KBM-7 (cell line): ENCODE results near the gene ACE.

ENCODE experiments used
- DNase-seq: peaks from one replicate; pipeline ENCODE4 v3.0.0-alpha.2; 2015
- in situ Hi-C: fragments of 300-500 bp; cut with MboI; formaldehyde crosslinking; loops from 2 replicates; pipeline ENCODE4 v1.14.3; 2020; ENCODE audit warnings: low sequenced_read_pairs, low pct_unique_long_range_greater_than_20kb, mixed read lengths

ACE gene

DNA sequence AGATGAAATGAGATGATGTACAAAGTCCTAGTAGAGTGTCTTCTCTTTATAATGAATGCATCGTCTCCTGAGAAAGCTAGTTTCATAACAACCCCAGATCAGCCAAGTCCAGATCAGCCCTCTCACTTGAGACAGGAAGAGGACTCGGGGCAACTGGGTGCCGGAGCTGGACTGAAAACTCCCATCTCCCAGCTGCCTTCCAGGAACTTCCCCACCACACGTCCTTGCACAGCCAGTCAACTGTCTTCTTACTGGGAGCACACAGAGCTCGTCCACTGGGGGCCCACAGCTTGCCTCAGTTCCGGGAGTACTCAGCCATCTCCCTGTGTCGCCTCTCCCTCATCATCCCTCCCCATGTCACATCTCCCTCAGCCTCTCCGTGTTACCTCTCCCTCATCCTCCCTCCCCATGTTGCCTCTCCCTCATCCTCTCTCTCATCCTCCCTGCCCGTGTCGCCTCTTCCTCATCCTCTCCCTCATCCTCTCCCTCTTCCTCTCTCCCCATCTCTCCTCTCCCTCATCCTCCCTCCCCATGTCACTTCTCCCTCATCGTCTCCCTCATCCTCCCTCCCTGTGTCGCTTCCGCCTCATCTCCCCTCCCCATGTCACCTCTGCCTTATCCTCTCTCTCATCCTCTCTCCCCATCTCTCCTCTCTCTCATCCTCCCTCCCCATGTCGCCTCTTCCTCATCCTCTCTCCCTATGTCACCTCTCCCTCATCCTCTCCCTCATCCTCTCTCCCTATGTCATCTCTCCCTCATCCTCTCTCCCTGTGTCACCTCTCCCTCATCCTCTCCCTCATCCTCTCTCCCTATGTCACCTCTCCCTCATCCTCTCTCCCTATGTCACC lies 23.9 kb downstream of the ACE start:
- DNase-seq: no peak
- in situ Hi-C loops: no loop called here

DNA sequence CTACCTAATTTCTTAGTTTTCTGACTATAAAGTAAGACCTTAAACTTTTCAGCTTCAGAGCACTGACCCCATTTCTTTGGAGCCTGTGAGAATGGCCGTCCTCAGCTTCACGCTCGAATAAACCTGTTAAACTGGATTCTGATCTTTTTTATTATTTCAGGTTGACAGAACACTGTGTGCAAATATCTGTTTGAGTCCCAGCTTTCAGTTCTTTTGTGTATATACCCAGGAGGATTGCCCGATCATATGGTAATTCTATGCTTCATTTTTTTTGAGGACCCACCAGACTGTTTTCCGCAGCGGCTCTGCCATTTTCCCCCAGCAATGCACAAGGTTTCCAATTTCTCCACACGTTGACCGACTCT lies 26.5 kb downstream of the ACE start:
- no peak for DNase-seq
- in situ Hi-C loops: no loop called here

DNA sequence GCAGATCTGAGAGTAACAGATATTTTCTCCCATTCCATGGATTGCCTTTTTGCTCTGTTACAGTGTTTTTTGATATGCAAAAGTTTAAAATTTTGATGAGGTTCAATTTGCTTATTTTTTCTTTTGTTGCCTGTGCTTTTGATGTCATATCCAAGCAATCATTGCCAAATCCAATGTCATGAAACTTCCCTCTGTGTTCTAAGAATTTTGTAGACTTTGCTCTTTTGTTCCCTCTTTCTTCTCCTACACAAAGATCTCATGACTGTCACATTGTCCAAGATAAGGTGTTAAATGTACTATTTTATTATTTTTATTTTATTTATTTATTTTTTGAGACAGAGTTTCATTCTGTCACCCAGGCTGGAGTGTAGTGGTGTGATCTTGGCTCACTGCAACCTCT lies 27.4 kb downstream of the ACE start:
- in situ Hi-C loops: no loop called here
- DNase-seq: no peak

DNA sequence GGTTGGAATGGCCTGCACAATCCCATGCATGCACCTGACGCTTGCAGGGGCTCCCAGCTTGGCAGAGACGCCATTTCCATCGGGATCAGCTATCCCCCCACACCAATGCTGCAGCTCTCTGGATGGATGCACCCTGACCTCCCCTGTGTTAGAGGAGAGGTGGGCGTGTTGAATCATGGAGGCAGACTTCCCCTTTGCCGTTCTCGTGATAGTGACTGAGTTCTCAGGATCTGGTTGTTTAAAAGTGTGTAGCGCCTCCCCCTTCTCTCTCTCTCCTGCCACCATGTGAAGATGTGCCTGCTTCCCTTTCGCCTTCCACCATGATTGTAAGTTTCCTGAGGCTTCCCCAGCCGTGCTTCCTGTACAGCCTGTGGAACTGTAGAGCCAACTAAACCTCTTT lies 28.5 kb downstream of the ACE start:
- in situ Hi-C loops: no loop called here
- no peak for DNase-seq

DNA sequence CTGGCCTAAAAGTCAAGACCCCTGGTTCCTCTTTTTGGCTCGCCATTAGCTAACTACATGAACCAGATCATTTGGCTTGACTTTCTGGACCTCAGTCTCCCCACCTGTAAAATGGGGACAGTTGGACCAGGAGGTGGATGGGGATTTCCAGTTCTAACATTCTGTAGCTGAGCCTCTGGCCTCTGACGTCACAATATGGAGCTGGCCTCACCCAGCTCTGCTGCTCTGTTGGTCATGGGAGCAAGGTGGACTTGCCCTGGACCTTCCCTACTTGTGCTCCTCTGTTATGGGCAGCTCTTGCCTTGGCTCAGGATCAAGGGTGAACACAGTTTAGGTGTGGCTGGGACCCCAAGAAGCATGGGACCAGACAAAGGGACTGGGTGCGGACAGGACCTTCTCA lies 29.8 kb downstream of the ACE start:
- in situ Hi-C loops: no loop called here
- DNase-seq: no peak

DNA sequence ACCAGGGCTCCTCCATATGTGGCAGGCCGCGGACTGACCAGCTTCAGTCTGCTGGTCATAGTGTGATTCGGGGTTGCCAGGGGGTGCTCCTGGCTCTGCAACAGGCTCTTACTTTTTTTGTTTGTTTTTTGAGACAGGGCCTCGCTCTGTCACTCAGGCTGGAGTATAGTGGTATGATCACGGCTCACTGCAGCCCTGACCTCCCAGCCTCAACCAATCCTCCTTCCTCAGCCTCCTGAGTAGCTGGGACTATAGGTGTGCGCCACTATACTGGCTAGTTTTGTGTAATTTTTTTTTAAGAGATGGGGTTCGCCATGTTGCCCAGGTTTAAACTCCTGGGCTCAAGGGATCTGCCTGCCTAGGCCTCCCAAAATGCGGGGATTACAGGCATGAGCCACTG lies 34.5 kb downstream of the ACE start:
- DNase-seq: no peak
- in situ Hi-C loops: no loop called here

DNA sequence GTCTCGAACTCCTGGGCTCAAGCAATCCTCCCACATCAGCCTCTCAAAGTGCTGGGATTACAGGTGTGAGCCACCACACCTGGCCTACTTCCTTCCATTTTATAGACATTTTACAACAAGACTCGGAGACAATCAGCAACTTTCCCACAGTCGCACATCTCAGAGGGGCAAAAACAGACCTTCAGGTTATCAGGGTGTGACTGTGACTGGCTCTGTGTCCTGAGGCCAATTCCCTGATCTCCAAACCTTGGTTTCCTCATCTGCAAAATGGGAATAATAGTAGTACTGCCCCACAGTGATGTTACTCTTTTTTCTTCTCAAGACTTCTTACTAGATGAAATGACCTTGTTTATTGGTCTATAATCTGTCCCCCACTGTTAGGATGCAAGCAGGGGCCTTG lies 35.5 kb downstream of the ACE start:
- in situ Hi-C loops: no loop called here
- DNase-seq: no peak

DNA sequence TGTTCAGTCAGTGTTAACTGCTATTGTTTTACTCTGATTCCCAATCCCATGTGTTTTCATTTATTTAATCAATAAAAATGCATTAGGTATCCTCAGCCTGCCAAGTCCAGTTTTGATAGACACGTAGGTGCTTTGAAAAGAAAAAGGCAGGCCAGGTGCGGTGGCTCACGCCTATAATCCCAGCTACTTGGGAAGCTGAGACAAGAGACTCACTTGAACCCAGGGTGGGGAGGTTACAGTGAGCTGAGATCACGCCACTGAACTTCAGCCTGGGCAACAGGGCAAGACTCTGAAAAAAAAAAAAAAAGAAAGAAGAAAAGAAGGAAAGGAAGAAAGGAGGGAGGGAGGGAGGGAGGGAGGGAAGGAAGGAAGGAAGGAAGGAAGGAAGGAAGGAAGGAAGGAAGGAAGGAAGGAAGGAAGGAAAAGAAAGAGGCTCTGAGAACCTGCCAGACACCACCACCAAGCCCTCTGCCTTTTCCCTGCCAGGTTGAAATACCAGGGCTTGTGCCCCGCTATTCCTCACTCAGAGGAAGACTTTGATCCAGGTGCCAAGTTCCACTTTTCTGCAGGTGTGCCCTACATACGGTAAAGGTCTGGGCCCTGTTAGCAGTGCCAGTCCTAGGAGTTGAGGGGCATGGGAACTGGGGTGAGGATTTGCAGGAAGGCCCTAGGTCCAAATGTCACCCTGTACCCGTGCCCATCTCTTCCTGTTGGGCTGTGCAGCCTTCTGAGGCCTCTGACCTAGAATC lies 36.2 kb downstream of the ACE start:
- no peak for DNase-seq
- in situ Hi-C loops: no loop called here

DNA sequence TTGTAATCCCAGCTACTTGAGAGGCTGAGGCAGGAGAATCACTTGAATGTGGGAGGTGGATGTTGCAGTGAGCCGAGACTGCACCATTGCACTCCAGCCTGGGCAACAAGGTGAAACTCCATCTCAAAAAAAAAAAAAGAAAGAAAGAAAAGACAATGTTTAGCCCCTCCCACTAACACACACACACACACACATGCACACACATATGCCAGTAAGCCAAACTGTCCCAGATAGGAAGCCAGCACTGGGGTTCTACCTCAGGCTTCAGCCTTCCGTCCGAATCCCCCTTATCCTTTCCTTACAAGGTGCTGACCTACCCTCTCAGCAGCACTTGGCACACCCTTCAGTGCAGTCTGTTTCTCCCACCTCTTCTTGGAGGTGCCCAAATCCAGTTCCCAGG lies 37.6 kb downstream of the ACE start:
- DNase-seq: no peak
- in situ Hi-C loops: no loop called here

DNA sequence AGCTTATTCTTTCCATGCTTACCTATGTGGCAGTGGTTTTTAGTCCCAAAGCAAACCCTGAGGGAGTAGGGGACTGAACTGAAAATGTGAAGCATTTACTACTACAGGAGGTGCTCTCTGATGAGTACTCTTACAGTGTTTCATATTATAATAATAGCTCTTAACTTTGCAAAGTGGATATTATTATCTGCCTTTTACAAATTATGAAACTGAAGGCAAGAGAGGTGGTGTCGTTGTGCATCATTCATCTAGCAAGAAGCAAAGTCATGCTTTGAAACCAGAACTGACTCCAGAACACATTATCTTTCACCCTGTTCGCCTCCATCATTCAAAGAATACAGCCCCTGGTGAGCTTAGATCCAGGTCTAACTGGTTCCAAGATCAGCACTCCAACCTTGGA lies 38.1 kb downstream of the ACE start:
- no peak for DNase-seq
- in situ Hi-C loops: no loop called here

DNA sequence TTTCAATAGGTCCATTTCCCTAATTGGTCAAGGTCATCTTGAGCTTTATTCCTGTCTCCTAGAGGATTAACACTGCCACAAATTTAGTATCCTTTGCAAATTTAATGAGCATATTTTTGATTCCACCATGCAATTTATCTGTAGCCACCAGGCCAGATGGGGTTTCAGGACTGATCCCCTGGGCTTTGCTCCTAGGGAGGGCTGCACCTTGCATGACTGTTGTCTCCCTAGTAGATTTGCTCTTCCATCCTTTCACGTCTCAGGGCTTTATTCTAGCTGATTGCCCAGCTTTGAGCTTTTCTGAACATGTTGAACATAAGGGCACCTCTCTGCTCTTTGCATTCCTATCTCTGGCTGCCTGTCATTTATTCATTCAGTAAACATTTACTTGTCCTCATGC lies 38.6 kb downstream of the ACE start:
- in situ Hi-C loops: no loop called here
- DNase-seq: no peak

DNA sequence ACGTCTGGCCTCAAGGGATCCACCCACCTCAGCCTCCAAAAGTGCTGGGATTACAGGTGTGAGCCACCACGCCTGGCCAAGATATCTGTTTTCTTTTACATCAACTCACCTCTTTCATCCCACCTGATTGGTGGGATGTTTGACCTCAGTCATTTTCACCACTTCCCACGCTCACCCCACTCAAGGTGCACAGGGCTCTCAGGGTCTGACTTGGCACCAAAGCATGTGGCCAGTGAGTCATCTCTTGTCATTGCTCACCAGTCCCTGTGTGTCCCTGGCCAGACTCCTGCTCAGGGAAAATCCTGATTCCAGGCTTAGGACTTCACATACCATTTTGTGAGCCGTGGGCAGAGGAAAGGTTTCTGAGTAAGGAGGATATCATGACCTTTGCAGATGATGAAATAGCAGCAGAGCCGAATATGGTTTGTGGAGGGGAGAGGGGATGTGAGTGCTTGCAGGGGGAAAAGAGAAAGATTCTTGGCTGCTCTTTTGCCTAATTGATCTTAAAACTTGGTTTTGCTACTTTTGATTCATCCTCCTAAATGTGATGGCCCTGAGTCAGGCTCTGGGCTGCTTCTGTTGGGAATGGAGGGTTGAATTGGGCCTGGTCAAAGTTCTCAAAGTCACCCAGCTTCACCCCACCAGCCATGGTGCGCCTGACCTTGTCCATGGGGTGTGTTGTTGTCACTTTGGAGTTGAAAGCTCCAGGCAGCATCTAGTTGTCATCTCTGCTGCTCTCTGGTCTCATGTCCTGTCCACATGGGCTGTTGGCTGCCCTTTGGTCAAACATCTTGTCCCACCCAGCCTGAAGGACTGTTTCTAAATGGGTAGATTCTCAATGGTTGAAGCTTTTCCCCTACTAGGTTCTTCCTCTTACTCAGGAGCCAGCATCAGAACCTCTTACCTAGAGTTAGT lies 40.3 kb downstream of the ACE start:
- DNase-seq: no peak
- in situ Hi-C loops: no loop called here

DNA sequence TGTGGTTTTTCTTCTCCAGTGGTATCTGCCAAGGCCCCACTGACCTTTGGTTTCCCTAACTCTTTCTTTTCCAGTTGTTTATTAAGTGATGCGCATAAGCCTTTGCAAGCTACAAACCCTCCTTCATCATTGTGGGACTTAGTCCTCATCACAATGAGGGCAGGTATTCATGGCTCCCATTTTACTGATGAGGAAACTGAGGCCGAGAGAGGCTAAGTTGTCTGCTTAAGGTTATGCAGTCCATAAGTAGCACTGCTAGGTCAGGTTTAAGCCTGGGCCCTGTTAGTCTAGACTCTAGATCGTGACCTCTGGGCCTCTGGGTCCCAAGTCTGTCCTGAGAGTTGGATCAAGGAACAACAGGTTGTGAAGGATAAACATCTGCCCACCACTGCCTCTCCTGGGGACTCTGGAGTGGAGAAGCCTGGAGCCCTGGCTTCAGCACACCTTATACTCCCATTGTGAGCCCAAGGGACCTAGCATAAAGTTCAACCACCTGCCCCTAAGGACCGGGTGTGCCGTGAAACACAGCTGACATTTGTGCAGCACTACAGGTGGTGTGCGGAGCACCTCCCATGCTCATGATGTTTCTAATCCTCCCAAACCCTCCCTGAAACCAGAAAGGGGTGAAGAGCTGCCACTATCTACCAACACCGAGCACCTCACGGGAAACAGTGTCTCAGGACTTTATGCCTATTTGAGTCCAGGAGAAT lies 41.1 kb downstream of the ACE start:
- DNase-seq: no peak

DNA sequence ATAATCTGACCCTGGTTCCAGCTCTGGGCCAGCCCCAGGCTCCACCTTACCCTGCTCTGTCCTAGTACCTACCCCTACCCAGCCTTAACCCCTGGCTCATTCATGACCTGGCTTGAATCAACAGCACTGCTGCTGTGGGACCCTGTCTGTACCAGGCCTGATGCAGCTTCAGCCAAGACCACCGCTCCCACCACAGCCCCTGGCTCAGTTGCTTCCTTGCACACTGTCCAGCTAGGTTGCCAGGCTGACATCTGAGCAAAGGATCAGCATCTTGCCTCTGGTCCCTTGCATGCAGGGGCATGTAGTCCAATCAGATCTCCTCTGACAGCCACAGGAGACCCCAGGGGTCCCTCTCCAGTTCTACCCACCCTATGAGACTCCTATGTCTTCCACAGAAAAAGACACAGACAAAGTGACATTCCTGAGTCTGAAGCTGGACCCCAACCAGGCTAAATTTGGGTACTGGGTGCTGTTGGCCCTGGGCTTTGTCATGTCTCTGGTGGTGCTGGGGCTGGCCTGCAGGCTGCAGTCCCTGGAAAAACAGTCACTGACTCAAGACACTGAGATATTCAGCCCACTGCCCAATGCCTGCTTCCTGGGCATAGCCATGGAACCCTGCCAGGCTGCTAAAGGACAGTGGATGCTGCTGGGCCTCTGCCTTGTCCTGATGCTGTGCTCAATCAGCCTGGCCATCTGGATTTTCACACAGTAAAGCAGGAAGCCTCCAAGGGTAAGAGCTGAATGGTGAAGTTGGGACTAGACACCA lies 42.4 kb downstream of the ACE start:
- no peak for DNase-seq
- in situ Hi-C loops: no loop called here

More for the DNA sequence above, 41.1 kb downstream of the ACE start:
- in situ Hi-C loops: no loop called here

DNA sequence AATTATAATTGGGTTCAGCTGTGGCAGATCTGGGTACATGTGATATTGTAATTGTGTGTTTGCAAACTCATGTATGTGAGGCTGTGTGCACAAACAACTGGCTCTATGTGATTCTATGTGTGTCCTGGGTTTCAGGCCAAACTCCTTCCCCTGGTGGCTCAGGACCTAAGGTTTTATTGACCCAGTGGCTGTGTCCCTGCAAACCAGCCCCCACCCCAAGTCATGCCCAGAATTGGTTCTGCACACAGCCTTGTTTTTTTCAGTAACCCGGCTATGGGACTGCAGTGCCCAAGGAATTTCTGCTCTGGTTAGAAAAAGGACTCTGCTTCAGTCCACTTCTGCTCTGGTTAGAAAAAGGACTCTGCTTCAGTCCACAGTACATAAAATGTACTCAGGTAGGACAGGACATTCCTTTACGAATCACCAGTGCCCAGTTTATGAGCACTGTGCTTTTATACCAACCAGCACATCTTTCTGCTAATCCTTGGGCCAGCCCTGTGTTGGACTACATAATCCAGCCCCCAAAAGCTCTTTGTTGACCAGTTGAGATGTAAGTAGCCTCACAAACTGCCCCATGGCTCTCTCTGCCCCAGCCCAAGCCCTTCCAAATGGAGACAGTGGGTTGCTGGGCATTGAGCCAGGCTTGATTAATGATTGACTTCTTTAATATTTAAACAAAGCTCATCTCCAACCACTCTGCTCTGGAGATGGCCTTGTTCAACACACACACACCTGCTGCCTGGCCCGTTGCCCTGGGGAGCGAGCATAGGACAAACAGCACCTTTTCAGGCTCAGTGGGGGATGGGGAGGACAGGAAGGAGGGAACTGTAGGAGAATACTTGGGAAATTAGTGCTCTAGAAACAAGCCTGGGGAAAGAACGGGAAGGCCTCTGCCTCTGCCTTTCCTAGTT lies 43.4 kb downstream of the ACE start:
- in situ Hi-C loops: no loop called here
- no peak for DNase-seq

DNA sequence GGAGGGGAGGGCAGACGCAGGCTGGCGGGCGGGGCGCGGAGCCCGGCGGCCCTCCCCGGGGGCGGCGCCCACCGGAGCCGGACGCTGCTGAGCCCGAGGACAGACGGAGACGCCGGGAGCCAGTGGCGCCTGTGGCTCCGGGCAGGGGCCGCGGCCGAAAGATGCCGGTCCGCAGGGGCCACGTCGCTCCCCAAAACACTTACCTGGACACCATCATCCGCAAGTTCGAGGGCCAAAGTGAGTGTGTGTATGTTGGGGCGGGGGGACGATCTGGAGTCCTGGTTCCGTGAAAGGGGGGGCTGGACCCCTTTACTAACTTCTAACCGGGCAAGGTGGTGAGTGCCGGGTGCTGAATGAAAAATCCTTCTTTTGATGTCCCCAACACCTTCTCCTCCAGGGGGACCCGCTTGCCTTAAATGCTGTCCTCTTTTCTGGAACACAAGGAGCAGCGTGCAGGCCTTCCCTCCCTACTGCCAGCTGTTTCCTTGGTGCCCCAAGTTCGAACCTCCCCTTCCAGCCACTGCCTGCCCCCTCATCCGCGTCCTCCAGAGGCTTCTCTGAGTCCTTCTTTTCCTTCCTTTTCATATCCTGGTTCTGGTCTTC lies 46.5 kb downstream of the ACE start, which contains the start of gene KCNH6:
TSS of gene KCNH6 (plus strand) at position 106 of the 603 bp plus-strand sequence. CDS start at position 162, 56 bp downstream.
- in situ Hi-C loops: no loop called here
- DNase-seq: no peak

DNA sequence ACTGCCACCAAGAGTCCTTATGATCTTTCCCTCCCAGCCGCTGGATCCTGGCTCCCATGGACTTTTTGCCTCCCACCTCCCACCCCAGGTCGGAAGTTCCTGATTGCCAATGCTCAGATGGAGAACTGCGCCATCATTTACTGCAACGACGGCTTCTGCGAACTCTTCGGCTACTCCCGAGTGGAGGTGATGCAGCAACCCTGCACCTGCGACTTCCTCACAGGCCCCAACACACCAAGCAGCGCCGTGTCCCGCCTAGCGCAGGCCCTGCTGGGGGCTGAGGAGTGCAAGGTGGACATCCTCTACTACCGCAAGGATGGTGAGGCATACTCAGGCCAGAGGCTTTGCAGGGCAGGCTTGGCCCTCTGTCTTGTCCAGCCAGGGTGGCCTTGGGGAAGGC lies 47.2 kb downstream of the ACE start:
- in situ Hi-C loops: no loop called here

More for the DNA sequence above, 47.2 kb downstream of the ACE start:
- DNase-seq: no peak
